Glomerular endothelial cell (primary cell): Measurements from ENCODE around the gene NANOS3. TPM values are rescaled to one million over a fixed set of nuclear protein-coding genes. Genes with fewer than 3 reads are reported as not detected.
"Not testable (repeated sequence)": the region's sequence is repeated elsewhere in the genome, so short reads cannot be mapped to it uniquely, and the experiment has no call there.

Experiments used
- DNase-seq: peaks from one replicate; pipeline ENCODE4 v3.0.0-alpha.2; 2011; ENCODE audit warnings: low read depth, low spot score; ENCODE audit errors: extremely low read depth
- total RNA-seq: library from RNA; depleted of rRNA; stranded (reverse); fragments of >200 nt; gene quantifications from 2 replicates; pipeline ENCODE4 v1.2.3, GENCODE V29; 2015

Gene NANOS3
- total RNA-seq, 1 donor from 2014 or later, result 1.6 TPM

DNA sequence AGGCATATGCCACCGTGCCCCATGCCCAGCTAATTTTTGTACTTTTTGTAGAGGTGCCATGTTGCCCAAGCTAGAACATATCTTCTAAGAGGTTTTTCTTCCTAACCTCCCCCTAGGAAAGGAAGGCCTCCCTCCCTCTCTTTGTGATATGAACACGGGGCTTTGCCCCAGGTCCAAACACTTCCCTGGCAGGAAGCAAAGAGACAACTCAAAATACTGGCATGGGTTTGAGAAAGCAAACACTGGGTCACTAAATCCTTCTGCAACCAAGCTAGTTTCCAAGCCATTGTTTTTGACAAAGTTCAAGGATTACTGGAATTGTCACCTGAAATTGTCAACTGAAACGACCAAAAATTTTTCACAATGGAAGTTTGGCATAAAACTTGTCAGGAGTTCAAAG, 37.8 kb downstream of the NANOS3 start:
- DNase-seq, result no peak

DNA sequence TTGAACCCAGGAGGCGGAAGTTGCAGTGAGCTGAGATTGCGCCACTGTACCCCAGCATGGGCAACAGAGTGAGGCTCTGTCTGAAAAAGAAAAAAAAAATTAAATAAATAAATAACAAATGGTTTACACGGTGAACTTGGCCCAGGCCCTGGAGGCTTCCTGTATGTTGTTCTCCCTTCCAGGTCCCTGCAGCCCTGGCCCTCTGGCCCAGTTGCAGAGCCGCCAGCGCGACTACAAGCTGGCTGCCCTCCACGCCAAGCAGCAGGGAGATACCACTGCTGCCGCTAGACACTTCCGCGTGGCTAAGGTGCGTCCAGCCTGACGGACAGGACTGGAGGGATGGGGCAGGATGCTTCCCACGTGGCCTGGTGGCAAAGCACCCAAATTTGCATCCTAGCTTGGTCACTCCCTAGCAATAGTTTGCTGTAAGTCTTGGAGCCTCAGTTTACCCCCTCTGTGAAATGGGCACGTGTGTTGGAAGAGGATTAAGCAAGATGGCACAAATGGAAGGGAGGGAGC, 41.0 kb downstream of the NANOS3 start:
- DNase-seq, result no peak

DNA sequence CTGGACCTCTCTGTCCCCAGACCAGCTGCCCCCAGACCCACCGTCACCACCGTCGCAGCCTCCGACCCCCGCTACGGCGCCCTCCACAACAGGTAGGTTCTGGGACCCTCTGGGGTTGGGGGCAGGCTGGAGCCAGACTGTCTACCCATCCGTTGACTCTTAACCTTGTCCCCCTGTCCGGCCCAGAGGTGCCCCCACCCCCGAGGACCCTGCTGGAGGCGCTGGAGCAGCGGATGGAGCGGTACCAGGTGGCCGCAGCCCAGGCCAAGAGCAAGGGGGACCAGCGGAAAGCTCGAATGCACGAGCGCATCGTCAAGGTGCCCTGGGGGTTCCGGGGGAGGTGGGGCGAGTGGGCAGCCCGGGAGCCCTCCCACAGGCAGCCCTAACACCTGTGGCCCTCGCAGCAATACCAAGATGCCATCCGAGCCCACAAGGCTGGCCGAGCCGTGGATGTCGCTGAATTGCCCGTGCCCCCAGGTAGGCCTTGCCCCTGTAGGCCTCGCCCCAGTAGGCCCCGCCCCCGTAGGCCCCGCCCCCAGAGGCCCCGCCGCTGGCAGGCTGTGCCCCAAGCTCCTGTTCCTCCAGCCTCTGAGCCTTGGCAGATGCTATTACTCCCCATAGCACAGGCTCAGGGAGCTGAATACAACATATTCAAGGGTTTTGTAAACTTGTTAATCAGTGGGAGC, 41.9 kb downstream of the NANOS3 start:
- DNase-seq, result no peak

DNA sequence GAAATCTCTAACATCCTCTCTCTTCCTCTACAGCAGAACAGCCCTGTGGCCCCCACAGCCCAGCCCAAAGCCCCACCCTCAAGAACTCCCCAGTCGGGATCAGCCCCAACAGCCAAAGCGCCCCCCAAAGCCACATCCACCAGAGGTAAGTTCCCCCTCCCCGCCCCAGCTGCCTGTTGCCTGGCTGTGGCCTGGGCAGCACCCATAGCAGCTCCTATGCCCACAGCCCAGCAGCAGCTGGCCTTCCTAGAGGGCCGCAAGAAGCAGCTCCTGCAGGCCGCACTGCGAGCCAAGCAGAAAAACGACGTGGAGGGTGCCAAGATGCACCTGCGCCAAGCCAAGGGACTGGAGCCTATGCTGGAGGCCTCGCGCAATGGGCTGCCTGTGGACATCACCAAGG, 43.6 kb downstream of the NANOS3 start:
- DNase-seq, result no peak

DNA sequence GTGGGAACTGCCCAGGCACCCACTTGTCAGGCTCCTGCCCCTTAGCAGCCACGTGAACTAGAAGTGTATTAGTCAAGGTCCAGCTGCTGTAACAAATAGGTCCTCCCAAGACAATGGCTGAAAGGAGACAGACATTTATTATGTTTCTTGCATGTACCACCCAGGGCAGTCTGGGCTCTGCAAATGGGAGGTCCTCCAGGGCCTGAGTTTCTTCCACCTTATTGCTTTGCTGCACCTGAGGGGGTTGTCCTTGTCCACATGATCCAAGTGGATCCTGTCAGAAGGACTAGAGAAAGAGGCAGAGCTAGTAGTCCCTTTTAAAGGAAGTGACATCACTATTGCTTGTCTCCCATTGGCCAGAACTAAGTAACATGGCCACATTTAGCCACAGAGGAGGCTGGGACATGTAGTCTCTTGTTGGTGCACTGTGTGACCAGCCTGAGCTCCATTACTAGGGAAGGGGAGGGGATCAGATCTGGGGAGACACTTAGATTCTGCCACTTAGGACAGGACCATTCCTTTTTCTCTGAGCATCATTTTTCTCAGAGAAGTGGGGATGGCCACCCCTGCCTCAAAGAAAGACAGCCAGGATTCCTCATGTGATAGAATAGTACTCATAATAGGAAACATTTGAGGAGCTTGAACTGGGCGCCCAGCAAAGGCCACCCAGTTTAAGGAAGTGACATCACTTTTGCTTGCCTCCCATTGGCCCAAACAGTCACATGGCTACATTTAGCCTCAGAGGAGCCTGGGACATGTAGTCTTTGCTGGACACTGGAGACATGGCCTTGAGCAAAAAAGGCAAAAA, 44.2 kb downstream of the NANOS3 start:
- no peak for DNase-seq

DNA sequence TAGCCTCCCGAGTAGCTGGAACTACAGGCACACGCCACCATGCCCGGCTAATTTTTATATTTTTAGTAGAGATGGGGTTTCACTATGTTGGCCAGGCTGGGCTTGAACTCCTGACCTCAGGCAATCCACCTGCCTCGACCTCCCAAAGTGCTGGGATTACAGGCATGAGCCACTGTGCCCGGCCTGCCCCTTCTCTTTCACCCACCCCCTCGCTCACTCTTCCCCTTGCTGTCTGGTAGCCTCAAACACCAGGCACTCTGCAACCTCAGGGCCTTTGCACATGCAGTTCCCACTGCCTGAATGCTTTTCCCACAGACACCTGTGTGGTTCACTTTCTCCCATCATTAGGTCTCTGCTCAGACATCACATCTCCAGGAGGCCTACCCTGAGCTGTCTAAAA, 45.2 kb downstream of the NANOS3 start:
- DNase-seq, result not testable (repeated sequence)

DNA sequence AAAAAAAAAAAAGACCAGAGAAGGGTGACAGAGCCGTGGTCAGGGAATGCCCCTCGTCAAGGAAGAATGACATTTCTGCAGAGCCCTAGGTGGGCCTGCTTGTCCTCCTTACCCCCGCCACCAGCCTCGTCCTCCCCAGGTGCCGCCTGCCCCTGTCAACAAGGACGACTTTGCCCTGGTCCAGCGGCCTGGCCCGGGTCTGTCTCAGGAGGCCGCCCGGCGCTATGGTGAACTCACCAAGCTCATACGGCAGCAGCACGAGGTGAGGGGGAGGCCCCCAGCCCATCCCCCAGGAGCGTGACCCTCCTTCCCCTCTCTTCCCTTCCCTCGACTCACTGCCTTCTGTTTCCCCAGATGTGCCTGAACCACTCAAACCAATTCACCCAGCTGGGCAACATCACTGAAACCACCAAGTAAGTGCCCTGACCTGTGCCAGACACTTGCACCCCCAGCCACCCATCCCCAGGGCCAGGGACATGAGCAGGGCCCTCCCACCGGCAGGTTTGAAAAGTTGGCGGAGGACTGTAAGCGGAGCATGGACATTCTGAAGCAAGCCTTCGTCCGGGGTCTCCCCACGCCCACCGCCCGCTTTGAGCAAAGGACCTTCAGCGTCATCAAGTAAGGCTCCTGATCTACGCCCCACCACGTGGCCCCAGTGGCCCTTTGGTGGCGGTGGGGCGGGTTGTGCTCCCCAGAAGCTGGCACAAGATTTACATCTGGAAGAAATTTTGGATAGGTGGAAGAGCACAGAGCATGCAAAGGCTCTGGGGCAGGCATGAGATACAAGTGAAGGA, 46.5 kb downstream of the NANOS3 start:
- no peak for DNase-seq

DNA sequence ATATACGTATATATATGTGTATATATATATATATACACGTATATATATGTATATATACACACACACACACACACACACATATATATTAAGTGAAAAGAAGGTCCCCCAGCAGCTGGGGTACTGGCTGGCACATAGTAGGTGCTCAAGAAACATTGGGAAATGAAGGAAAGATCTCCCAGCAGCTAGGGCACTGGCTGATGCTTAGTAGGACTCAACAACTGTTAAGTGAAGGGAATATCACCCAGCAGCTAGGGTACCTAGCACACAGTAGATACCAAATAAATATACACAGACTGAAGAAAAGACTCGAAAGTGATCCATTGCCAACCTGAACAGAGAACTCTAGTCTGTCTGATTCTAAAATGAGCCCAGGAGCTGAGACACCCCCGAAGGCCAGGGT, 49.1 kb downstream of the NANOS3 start:
- no peak for DNase-seq

DNA sequence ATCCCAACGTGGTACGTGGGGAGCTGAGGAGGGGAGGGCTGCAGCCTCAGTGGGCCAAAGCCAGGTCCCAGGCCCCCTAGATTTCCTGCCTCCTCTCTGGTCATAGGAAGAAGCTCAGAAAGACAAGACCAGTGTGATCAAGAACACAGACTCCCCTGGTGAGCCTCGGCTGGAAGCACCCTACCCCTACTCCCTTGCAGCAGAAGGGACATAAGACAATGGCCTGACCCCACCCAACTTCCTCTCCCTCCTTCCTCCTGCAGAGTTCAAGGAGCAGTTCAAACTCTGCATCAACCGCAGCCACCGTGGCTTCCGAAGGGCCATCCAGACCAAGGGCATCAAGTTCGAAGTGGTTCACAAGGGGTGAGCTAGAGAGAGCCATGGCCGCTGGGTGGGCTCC, 49.8 kb downstream of the NANOS3 start:
- no peak for DNase-seq

DNA sequence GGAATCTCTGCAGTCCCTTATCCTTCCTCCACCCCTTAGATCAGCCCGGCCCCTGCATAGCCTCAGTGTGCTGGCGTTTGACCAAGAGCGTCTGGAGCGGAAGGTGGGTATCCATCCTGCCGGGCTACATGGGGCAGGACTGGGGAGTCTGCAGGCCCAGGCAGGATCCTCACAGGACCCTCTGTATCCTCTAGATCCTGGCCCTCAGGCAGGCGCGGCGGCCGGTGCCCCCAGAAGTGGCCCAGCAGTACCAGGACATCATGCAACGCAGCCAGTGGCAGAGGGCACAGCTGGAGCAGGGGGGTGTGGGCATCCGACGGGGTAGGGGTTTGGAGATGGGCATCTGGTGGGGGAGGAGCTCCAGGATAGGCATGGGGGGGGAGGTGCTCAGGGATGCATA, 52.4 kb downstream of the NANOS3 start:
- no peak for DNase-seq

DNA sequence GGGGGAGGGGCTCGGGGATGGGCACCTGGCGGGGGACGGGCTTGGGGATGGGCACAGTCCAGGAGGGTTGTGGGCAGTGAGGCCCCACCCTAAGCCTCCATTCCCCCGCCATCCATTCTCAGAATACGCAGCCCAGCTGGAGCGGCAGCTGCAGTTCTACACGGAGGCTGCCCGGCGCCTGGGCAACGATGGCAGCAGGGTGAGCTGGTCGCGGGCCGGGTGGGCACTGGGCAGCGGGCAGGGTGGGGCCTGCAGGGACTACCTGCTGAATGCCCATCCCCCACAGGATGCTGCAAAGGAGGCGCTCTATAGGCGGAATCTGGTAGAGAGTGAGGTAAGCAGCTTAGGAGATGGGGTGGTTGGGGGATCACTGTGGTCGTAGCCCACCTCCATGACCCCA, 53.0 kb downstream of the NANOS3 start:
- no peak for DNase-seq

Other genes starting within 250 kb of the NANOS3 start
- 34.0 and 74.2 TPM in 2 replicates for gene MRI1, start 112.6 kb upstream of the NANOS3 start, total RNA-seq
- 200 and 202 TPM in 2 replicates for gene C19orf53, start 102.7 kb upstream of the NANOS3 start, total RNA-seq
- gene ZSWIM4, start 81.7 kb upstream of the NANOS3 start, total RNA-seq, result 20.4 and 44.7 TPM in 2 replicates
- gene BRME1, start 29.0 kb downstream of the NANOS3 start, total RNA-seq, result 0.15 and 1.4 TPM in 2 replicates
- 23.3 and 36.0 TPM in 2 replicates for gene CC2D1A, start 29.1 kb downstream of the NANOS3 start, total RNA-seq
- 0.18 and 1.3 TPM in 2 replicates for gene PODNL1, start 61.3 kb downstream of the NANOS3 start, total RNA-seq
- 22.7 and 30.0 TPM in 2 replicates for gene DCAF15, start 75.4 kb downstream of the NANOS3 start, total RNA-seq
- gene RFX1, start 129.2 kb downstream of the NANOS3 start, total RNA-seq, result 6.7 and 8.2 TPM in 2 replicates
- not detected in 2 replicates for gene RLN3, start 151.0 kb downstream of the NANOS3 start, total RNA-seq
- 8.4 and 13.5 TPM in 2 replicates for gene IL27RA, start 154.6 kb downstream of the NANOS3 start, total RNA-seq
- not detected in 2 replicates for gene PALM3, start 184.9 kb downstream of the NANOS3 start, total RNA-seq
- 0.41 and 0.78 TPM in 2 replicates for gene MISP3, start 195.7 kb downstream of the NANOS3 start, total RNA-seq
- not detected in 2 replicates for gene C19orf67, start 208.6 kb downstream of the NANOS3 start, total RNA-seq
- gene SAMD1, start 213.6 kb downstream of the NANOS3 start, total RNA-seq, result 26.5 and 43.0 TPM in 2 replicates
- gene PRKACA, start 240.6 kb downstream of the NANOS3 start, total RNA-seq, result 79.6 and 83.4 TPM in 2 replicates